ENCODE results near the gene RPL21.
"Not testable (repeated sequence)": the region's sequence is repeated elsewhere in the genome, so short reads cannot be mapped to it uniquely, and the experiment has no call there.

RPL21 gene

DNA sequence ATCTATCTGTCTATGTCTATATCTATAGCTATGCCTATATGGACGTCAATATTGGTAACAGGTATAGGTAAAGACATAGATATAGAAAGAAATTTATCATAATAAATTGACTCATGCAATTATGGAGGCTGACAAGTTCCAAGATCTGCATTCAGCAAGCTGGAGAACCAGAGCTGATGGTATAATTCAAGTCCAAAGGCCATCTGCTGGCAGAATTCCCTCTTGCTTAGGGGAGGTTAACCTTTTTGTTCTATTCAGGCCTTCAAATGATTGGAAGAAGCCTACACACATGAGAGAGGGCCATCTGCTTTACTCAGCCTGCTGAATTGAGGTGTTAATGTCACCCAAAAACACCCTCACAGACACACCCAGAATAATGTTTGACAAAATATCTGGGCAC lies 30.1 kb downstream of the RPL21 start:
- Histone ChIP-seq H3K36me3 (ENCODE audit: control insufficient read depth in 1 of 2, insufficient read depth in 2 of 2, low read length in 2 of 2) (no peaks in the 10 kb centered on the region), H3K27ac (ENCODE audit: low read depth, low read length) (no peak overlapping the region), H3K27me3 (ENCODE audit: control insufficient read depth in 1 of 2, insufficient read depth in 2 of 2, low read length in 2 of 2) (no peaks in the 10 kb centered on the region), H3K4me1 (ENCODE audit: control insufficient read depth in 1 of 2, insufficient read depth in 2 of 2, low read length in 2 of 2) (peaks cover 13 to 16% of the 10 kb centered on the region in 2 donors), H3K9me3 (ENCODE audit: control insufficient read depth in 1 of 2, low read length in 2 of 2) (no peaks in the 10 kb centered on the region), H3K9ac (ENCODE audit: low read depth in 1 of 2, low read length in 2 of 2) (no peak overlapping the region), H3K4me3 (ENCODE audit: low read depth in 1 of 2, low read length in 2 of 2) (no peak overlapping the region)

DNA sequence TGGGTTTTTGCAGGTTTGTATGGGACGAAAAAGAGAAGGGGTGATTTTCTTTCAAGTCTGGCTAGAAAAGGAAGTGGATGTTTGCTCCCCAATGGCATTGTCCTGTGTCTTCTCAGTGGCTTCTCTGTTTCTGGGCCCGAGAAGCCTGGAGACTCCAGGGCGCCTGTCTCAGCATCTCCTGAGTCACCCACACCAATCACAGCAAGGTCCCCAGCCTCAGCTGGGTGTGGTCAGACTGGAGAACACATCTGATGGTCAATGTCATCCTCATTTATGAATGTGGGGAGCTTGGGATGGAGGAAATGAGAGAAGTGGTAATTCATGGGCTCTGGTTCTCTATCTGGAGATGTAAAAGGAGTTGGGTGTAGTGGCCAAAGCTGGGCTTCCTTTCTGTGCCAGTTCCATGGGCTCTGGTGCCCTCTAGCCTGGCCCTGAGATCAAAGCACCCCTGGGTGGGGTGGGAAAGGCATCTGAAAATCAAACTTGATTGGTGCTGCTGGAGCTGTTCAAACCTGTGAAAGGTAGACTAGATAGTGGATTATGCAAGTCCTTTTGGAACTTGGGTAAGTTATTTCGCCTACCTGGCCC lies 32.6 kb downstream of the RPL21 start:
- H3K27ac ChIP-seq (ENCODE audit: low read depth, low read length): no peak overlapping the region

DNA sequence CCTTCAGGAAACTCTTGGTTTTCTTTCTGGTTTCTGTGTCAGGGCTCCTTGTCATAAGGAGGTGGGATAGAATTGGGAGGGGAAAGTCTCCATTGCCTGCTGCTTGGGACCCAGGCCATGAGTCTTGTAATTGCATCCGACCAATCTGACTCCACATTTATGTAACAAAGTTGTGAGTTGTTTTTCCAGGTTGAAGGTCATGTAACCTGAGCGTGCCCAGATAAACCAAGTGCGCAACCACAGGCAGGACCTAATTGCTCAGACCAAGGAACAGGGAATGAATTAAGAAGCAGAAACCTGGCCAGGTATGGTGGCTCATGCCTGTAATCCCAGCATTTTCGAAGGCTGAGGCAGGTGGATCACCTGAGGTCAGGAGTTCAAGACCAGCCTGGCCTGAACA lies 37.0 kb downstream of the RPL21 start:
- Histone ChIP-seq H3K27ac (ENCODE audit: low read depth, low read length) (no peak overlapping the region), H3K4me3 (ENCODE audit: low read depth in 1 of 2, low read length in 2 of 2) (no peak overlapping the region), H3K9me3 (ENCODE audit: control insufficient read depth in 1 of 2, low read length in 2 of 2) (no peaks in the 10 kb centered on the region), H3K36me3 (ENCODE audit: control insufficient read depth in 1 of 2, insufficient read depth in 2 of 2, low read length in 2 of 2) (no peaks in the 10 kb centered on the region), H3K9ac (ENCODE audit: low read depth in 1 of 2, low read length in 2 of 2) (no peak overlapping the region), H3K4me1 (ENCODE audit: control insufficient read depth in 1 of 2, insufficient read depth in 2 of 2, low read length in 2 of 2) (no peaks in the 10 kb centered on the region), H3K27me3 (ENCODE audit: control insufficient read depth in 1 of 2, insufficient read depth in 2 of 2, low read length in 2 of 2) (no peaks in the 10 kb centered on the region)

More for the DNA sequence above, 32.6 kb downstream of the RPL21 start:
- Histone ChIP-seq H3K4me3 (ENCODE audit: low read depth in 1 of 2, low read length in 2 of 2) (no peak overlapping the region), H3K36me3 (ENCODE audit: control insufficient read depth in 1 of 2, insufficient read depth in 2 of 2, low read length in 2 of 2) (no peaks in the 10 kb centered on the region), H3K9me3 (ENCODE audit: control insufficient read depth in 1 of 2, low read length in 2 of 2) (no peaks in the 10 kb centered on the region), H3K4me1 (ENCODE audit: control insufficient read depth in 1 of 2, insufficient read depth in 2 of 2, low read length in 2 of 2) (peaks cover 13 to 16% of the 10 kb centered on the region in 2 donors), H3K27me3 (ENCODE audit: control insufficient read depth in 1 of 2, insufficient read depth in 2 of 2, low read length in 2 of 2) (no peaks in the 10 kb centered on the region), H3K9ac (ENCODE audit: low read depth in 1 of 2, low read length in 2 of 2) (no peak overlapping the region)

DNA sequence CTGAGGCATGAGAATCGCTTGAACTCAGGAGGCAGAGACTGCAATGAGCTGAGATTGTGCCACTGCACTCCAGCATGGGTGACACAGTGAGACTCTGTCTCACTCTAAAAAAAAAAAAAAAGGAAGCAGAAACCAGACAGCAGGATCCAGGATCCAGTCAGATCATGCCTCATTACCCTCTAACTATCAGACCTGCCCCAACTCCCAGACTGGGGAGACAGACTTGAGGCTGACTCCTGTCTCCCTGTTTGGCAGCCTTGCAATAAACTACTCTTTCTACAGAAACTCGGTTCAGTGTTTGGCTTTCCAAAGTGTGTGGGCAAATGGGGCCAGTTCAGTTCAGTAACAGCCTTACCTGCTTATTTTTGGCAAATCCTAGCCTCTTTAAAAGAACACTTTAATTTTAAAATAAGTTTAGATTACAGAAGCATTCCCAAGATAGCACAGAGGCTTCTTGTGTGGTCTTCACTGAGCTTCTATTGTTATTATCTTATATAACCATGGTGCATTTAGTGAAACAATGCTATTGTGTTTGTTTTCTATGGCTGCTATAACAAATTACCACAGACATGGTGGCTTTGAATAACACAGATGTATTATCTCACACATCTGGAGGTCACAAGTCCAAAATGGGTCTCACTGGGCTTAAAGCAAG lies 37.8 kb downstream of the RPL21 start:
- Histone ChIP-seq H3K27ac (ENCODE audit: low read depth, low read length) (no peak overlapping the region), H3K4me3 (ENCODE audit: low read depth in 1 of 2, low read length in 2 of 2) (no peak overlapping the region), H3K4me1 (ENCODE audit: control insufficient read depth in 1 of 2, insufficient read depth in 2 of 2, low read length in 2 of 2) (no peaks in the 10 kb centered on the region), H3K9ac (ENCODE audit: low read depth in 1 of 2, low read length in 2 of 2) (no peak overlapping the region), H3K36me3 (ENCODE audit: control insufficient read depth in 1 of 2, insufficient read depth in 2 of 2, low read length in 2 of 2) (no peaks in the 10 kb centered on the region), H3K9me3 (ENCODE audit: control insufficient read depth in 1 of 2, low read length in 2 of 2) (no peaks in the 10 kb centered on the region), H3K27me3 (ENCODE audit: control insufficient read depth in 1 of 2, insufficient read depth in 2 of 2, low read length in 2 of 2) (no peaks in the 10 kb centered on the region)

DNA sequence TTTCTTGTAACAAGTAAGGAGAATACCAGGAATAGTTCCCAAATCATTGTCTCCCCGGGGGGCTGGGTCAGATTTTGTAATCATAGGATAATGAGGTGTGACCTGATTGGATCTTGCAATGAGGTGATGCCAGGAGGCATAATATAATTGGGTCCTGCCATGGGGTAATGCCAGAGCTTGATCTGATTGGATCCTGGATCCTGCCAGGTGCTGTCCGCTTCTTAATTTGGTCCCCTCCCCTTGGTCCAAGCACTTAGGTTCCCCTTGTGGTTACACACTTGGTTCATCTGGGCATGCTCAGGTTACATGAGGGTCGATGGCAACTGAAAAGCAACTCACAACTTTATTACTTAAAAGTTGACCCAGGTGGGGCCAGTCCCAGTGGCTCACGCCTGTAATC lies 39.4 kb downstream of the RPL21 start:
- Histone ChIP-seq H3K9me3 (ENCODE audit: control insufficient read depth in 1 of 2, low read length in 2 of 2) (no peaks in the 10 kb centered on the region), H3K36me3 (ENCODE audit: control insufficient read depth in 1 of 2, insufficient read depth in 2 of 2, low read length in 2 of 2) (no peaks in the 10 kb centered on the region), H3K4me1 (ENCODE audit: control insufficient read depth in 1 of 2, insufficient read depth in 2 of 2, low read length in 2 of 2) (no peaks in the 10 kb centered on the region), H3K4me3 (ENCODE audit: low read depth in 1 of 2, low read length in 2 of 2) (no peak overlapping the region), H3K27ac (ENCODE audit: low read depth, low read length) (no peak overlapping the region), H3K9ac (ENCODE audit: low read depth in 1 of 2, low read length in 2 of 2) (no peak overlapping the region), H3K27me3 (ENCODE audit: control insufficient read depth in 1 of 2, insufficient read depth in 2 of 2, low read length in 2 of 2) (no peaks in the 10 kb centered on the region)

DNA sequence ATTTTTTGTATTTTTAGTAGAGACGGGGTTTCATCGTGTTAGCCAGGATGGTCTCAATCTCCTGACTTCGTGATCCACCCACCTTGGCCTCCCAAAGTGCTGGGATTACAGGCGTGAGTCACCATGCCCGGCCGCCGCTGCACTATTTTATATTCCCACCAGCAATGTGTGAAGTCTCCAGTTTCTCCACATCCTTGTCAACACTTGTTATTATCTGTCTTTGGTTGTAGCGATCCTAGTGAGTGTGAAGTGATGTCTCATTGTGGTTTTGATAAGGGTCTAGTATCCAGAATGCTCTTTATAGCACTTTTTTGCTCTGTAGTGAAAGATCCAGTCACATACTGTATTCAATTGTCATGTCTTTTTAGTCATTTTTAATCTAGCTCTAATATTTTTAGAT lies 40.6 kb downstream of the RPL21 start:
- H3K4me3 ChIP-seq (ENCODE audit: low read depth in 1 of 2, low read length in 2 of 2); H3K27me3 ChIP-seq (ENCODE audit: control insufficient read depth in 1 of 2, insufficient read depth in 2 of 2, low read length in 2 of 2); H3K9ac ChIP-seq (ENCODE audit: low read depth in 1 of 2, low read length in 2 of 2); H3K36me3 ChIP-seq (ENCODE audit: control insufficient read depth in 1 of 2, insufficient read depth in 2 of 2, low read length in 2 of 2); H3K9me3 ChIP-seq (ENCODE audit: control insufficient read depth in 1 of 2, low read length in 2 of 2); H3K4me1 ChIP-seq (ENCODE audit: control insufficient read depth in 1 of 2, insufficient read depth in 2 of 2, low read length in 2 of 2); H3K27ac ChIP-seq (ENCODE audit: low read depth, low read length): not testable (repeated sequence)

DNA sequence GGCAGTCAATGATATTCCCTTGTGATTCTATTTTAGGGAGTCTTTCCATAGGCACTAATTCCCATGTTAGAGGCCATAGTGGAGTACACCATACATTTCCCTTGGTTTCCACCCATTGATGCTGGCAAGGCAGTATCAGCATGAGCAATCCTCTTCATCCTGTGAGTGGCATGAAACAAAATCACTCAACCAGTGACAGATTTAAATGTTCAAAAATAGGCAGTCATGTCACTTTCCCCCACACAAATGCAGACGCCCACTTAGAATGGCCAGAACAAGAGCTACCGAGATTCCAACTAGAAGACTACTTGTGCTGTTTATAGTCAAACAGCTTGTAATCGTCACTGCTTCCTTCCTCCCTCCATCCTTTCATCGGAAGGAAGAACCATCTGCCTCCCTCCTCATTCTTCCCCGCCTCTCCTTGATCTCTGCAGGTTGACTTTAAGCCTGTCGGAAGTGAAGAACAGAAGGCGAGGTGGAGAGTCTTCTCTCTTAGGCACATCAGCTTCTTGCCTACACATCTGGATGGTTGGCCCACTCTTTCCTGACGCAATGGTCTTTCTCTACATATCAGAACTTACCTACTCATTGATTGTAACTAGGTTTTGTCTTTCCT lies 41.8 kb downstream of the RPL21 start:
- no peaks in the 10 kb centered on the region for H3K27me3 ChIP-seq (ENCODE audit: control insufficient read depth in 1 of 2, insufficient read depth in 2 of 2, low read length in 2 of 2)
- H3K36me3 ChIP-seq (ENCODE audit: control insufficient read depth in 1 of 2, insufficient read depth in 2 of 2, low read length in 2 of 2): no peaks in the 10 kb centered on the region
- no peak overlapping the region for H3K4me3 ChIP-seq (ENCODE audit: low read depth in 1 of 2, low read length in 2 of 2)
- H3K4me1 ChIP-seq (ENCODE audit: control insufficient read depth in 1 of 2, insufficient read depth in 2 of 2, low read length in 2 of 2): no peaks in the 10 kb centered on the region
- H3K9ac ChIP-seq (ENCODE audit: low read depth in 1 of 2, low read length in 2 of 2): no peak overlapping the region
- no peaks in the 10 kb centered on the region for H3K9me3 ChIP-seq (ENCODE audit: control insufficient read depth in 1 of 2, low read length in 2 of 2)
- no peak overlapping the region for H3K27ac ChIP-seq (ENCODE audit: low read depth, low read length)

DNA sequence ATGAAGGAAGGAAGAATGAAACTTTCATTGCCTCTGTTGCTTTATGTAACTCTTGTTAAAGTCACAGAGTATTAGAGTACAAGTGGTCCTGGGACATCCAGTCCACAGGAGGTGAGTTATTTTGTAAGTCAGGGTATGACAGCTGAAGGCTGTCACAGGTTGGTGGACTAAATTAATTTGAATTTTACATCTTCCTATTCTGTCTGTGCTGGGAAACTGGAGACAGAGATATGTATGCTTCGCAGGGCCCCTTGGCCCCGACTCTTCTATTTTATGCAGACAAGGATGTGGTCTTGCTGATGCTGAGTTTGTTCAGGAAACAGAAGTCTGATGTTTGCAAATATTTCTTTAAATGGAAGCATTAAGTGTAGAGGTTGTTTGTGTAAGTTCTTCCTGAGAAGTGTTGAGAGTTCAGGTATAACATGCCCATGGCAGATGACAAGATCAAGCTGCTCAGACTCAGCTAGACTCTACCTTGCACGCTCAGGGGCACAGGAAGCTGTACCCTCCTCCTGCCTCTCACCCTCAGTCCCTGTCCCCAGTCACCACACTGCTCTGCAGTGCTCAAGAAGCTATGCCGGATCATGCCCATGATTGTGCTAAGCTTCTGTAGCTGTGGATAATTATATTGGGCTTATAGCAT lies 42.6 kb downstream of the RPL21 start:
- no peaks in the 10 kb centered on the region for H3K9me3 ChIP-seq (ENCODE audit: control insufficient read depth in 1 of 2, low read length in 2 of 2)

DNA sequence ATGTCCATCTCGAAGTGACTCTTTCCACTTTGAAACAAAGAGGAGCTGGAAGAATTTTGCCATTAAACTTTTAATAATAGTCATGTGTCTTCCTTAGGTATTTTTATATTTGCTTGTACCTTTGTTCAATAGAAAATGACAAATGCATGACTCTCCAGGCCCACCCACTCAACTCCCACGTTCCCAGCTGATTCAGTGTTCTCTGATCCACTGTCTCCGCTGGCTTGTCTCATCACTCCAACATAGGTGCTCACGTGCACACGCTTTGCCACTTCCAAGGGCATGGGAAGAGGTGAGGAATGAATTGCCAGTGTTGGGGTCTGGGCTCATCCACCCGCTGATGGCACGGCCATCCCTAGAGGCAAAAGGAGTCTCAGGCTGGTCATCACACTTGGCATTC lies 43.7 kb downstream of the RPL21 start:
- Histone ChIP-seq H3K9ac (ENCODE audit: low read depth in 1 of 2, low read length in 2 of 2) (no peak overlapping the region), H3K27ac (ENCODE audit: low read depth, low read length) (no peak overlapping the region), H3K4me1 (ENCODE audit: control insufficient read depth in 1 of 2, insufficient read depth in 2 of 2, low read length in 2 of 2) (peaks cover 0 to 7% of the 10 kb centered on the region in 2 donors), H3K27me3 (ENCODE audit: control insufficient read depth in 1 of 2, insufficient read depth in 2 of 2, low read length in 2 of 2) (no peaks in the 10 kb centered on the region), H3K4me3 (ENCODE audit: low read depth in 1 of 2, low read length in 2 of 2) (no peak overlapping the region), H3K36me3 (ENCODE audit: control insufficient read depth in 1 of 2, insufficient read depth in 2 of 2, low read length in 2 of 2) (no peaks in the 10 kb centered on the region), H3K9me3 (ENCODE audit: control insufficient read depth in 1 of 2, low read length in 2 of 2) (no peaks in the 10 kb centered on the region)

More for the DNA sequence above, 42.6 kb downstream of the RPL21 start:
- H3K9ac ChIP-seq (ENCODE audit: low read depth in 1 of 2, low read length in 2 of 2): no peak overlapping the region
- H3K27me3 ChIP-seq (ENCODE audit: control insufficient read depth in 1 of 2, insufficient read depth in 2 of 2, low read length in 2 of 2): no peaks in the 10 kb centered on the region
- no peaks in the 10 kb centered on the region for H3K36me3 ChIP-seq (ENCODE audit: control insufficient read depth in 1 of 2, insufficient read depth in 2 of 2, low read length in 2 of 2)
- peaks cover 0 to 7% of the 10 kb centered on the region in 2 donors for H3K4me1 ChIP-seq (ENCODE audit: control insufficient read depth in 1 of 2, insufficient read depth in 2 of 2, low read length in 2 of 2)
- H3K27ac ChIP-seq (ENCODE audit: low read depth, low read length): no peak overlapping the region
- no peak overlapping the region for H3K4me3 ChIP-seq (ENCODE audit: low read depth in 1 of 2, low read length in 2 of 2)

DNA sequence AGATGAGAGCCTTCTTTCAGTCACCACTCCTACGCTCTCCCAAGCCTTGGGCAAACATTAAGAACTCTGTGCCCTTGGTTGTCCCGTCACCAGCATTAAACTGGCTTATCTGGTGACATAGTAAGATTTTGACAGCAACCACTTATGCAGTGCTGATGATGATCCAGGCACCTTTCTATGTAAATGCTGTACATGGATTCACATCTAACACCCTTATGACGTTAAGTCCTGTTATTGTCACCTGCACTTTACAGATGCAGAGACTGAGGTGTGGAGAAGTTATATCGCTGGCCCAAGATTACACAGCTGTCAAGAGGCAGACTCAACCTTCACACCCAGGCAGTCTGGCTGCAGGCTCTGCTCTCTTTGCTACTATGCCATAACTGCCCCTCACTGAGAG lies 44.3 kb downstream of the RPL21 start:
- peaks cover 0 to 7% of the 10 kb centered on the region in 2 donors for H3K4me1 ChIP-seq (ENCODE audit: control insufficient read depth in 1 of 2, insufficient read depth in 2 of 2, low read length in 2 of 2)
- H3K36me3 ChIP-seq (ENCODE audit: control insufficient read depth in 1 of 2, insufficient read depth in 2 of 2, low read length in 2 of 2): no peaks in the 10 kb centered on the region
- H3K4me3 ChIP-seq (ENCODE audit: low read depth in 1 of 2, low read length in 2 of 2): no peak overlapping the region
- no peaks in the 10 kb centered on the region for H3K9me3 ChIP-seq (ENCODE audit: control insufficient read depth in 1 of 2, low read length in 2 of 2)
- H3K27ac ChIP-seq (ENCODE audit: low read depth, low read length): no peak overlapping the region
- no peak overlapping the region for H3K9ac ChIP-seq (ENCODE audit: low read depth in 1 of 2, low read length in 2 of 2)
- no peaks in the 10 kb centered on the region for H3K27me3 ChIP-seq (ENCODE audit: control insufficient read depth in 1 of 2, insufficient read depth in 2 of 2, low read length in 2 of 2)
